CD4-positive, alpha-beta T cell treated with Interleukin-15 for 1 hour (primary cell): Measurements from ENCODE around the gene PLXNA4.

Experiments used
- DNase-seq: peaks from one replicate; pipeline ENCODE4 v3.0.0-alpha.2; 2020

PLXNA4 gene

GRCh38 chr7:132073920-132074589 lies 502.2 kb downstream of the PLXNA4 start:
- DNase-seq: no peak
